Measurements from ENCODE around the gene DARS1. TPM values are rescaled to one million over a fixed set of nuclear protein-coding genes. Genes with fewer than 3 reads are reported as not detected.
A peak's percentile ranks its signal among the peaks of the same experiment; 100 is the strongest.

The DARS1 gene
- total RNA-seq, 1 donor from 2014 or later = 62.0 TPM

DNA sequence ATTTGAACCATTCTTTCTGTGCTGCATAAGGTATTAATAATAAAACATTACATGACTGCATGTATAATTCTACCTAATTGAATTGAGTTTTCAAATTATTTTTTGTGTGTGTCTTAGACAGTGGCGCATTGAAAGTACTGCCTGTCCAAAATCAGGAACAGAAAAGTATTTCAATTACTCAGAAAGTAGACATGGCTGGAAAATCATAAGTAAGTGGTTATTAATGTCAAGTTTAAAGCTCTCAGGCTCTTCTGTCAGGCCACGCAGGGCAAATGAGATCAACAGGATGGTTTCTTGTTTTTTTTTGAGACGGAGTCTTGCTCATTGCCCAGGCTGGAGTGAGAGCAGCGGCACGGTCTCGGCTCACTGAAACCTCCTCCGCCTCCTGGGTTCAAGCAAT lies 32.4 kb upstream of the DARS1 start:
- ATAC-seq (no peak), DNase-seq (no peak)
- intact Hi-C loops (cut with micrococcal nuclease) = no loop called here

DNA sequence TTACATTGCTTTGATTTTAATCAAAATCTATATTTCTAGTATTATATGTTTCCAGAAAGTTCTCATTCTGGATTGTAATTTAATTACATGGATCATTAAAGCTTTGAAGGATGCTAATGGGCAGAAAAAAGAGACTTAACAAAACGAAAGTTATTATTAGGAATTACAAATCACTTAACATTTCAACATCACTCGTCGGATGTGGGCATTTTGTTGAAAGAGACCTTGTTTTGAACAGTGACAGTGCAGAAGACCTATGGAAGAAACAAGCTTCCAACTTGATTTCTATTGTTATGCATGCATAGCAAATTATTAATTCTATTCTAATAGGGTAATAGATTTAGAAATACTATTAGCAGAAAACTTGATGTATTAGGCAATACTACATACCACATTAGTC lies 31.4 kb upstream of the DARS1 start:
- intact Hi-C loops (cut with micrococcal nuclease) = no loop called here
- no peak for DNase-seq
- no peak for ATAC-seq

DNA sequence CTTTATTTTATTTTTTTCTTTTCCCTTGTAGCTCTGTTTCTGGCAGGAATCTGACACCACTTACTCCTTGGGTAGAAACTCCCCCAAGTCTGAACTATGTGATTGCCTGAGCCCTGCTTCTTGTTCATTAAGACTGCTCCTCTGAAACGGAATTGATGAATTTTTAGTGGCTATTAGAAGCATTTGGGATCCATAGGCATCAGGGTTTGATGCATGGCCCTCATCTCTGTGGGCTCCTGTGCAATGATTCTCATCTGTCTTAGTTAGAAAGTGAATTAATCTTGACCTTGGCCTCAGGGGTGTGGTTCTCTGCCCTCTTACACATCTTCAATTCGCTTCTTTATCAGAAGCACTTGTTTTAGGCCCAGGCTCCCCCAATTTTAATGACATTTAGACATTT lies 31.0 kb upstream of the DARS1 start:
- no peak for DNase-seq
- ATAC-seq = no peak
- intact Hi-C loops (cut with micrococcal nuclease) = no loop called here

DNA sequence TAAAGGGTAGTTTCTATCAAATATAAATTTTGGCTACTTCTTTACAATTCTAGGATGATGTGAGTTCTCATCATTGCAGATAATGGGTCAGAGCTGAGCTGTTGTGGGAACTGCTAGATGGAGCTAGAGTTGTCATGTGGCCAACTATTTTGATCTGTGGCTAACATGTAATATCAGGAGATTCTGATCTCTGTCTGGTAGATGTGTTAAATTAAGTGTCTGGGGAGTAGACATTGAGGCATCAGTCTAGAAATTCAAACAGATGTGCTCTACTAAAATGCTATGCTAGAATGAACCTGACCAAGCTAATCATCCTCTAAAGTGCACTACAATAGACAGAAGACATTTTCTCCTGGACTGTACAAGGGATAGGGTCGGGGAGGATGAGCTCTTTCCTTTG lies 30.3 kb upstream of the DARS1 start:
- ATAC-seq (no peak), DNase-seq (no peak)
- intact Hi-C loops (cut with micrococcal nuclease) = no loop called here

DNA sequence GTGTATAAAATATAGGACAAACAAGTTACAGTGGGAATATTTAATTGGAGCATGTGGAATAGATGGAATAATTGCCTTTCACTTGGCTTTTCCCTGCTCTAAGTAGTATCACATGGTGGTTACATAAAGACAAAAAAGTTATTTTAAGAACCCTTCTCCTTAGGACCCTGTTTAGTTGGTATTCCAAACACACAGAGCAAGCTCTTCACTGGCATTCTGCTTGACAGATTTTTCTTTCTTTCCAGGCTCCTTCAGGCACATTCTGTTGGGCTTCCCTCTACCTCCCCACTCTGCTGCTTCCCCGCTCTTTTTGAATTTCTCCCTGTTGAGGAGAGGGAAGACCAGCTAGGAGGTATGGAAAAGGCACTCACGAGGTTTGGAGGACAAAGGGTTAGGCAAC lies 29.0 kb upstream of the DARS1 start:
- peak; percentile 36 for ATAC-seq
- intact Hi-C loops (cut with micrococcal nuclease) = no loop called here
- DNase-seq = no peak

DNA sequence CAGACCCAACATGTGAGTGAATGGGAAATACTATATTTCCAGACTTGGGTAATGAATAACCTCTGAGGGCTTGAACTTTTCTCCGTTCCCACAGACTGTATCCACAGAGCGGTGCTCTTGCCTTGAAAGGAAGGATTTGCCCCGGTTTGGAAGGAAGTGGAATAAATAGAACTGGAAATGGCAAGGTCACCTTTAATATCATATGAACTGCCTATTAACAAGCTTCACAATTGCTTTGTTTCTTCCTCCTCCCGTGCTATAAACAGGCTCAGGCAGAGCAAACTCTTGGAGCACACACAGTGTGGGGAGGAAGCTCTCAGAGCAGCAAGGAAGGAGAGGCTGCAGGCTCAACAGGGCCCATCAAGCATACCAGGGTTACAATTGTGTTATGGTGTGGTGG lies 28.5 kb upstream of the DARS1 start:
- peak; percentile 80 for ATAC-seq
- DNase-seq = no peak

DNA sequence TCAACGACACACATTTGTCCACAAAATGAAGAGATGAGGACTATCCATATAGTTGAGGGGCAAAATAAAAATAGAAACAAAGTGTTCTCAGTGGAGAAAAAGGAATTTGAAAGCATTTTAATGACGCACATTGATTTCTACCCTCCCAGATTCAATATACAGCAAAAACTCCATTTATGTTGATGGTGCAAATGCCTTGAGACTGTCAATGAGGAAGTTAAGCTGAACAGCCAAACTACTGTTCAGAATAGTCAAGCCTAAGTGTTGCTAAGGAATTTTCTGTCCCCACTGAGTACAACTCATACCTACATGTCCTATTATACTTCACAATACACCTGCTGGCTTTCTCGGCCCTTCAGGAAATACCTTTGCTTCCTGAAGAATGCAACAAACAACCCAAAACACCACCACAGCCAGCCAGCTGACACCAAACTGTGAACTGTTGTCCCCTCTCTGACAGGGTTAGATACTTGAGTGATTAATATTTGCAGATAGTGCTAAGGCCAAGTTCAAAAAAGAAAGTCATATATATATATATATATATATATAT lies 27.8 kb upstream of the DARS1 start:
- intact Hi-C loops (cut with micrococcal nuclease) = no loop called here
- DNase-seq (no peak), ATAC-seq (no peak)

More for the DNA sequence above, 28.5 kb upstream of the DARS1 start:
- intact Hi-C loops (cut with micrococcal nuclease) = no loop called here

DNA sequence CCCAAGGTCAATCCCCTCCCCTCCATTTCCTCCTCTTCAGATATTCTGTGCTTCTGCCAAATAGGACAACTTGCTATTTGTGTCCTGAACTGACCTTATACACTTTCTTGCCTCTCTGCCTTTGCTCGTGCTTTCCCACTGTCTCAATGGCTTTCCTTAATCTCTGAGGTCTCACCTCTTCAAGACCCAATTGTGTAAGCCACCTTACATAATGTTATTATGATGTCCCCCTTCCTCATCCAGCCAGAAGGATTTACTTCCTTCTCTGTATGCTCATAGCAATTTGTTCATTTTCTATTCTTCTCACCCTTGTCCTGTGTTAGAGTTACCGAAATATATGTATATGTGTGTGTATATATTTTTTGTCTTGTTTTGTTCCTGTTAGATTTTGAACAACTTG lies 26.9 kb upstream of the DARS1 start:
- ATAC-seq (no peak), DNase-seq (no peak)
- intact Hi-C loops (cut with micrococcal nuclease) = no loop called here

DNA sequence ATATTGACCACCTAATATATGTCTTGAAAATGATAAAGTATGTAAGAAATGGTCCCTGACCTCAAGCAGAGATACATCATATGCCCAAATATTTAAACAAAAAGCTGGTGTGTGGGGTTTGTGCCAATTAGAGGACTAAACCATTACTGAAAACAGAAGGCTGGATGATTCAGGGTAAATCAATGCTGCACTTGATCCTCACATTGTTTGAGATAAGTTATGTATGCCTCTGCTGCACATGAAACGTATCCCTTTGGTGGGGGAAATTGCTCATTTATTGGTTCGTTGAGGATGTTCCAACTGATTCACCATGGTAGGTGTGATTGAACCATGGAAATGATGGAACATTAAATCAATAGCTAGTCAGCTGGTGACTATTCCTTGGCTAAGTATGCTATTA lies 24.7 kb upstream of the DARS1 start:
- DNase-seq (no peak), ATAC-seq (no peak)
- intact Hi-C loops (cut with micrococcal nuclease) = no loop called here

DNA sequence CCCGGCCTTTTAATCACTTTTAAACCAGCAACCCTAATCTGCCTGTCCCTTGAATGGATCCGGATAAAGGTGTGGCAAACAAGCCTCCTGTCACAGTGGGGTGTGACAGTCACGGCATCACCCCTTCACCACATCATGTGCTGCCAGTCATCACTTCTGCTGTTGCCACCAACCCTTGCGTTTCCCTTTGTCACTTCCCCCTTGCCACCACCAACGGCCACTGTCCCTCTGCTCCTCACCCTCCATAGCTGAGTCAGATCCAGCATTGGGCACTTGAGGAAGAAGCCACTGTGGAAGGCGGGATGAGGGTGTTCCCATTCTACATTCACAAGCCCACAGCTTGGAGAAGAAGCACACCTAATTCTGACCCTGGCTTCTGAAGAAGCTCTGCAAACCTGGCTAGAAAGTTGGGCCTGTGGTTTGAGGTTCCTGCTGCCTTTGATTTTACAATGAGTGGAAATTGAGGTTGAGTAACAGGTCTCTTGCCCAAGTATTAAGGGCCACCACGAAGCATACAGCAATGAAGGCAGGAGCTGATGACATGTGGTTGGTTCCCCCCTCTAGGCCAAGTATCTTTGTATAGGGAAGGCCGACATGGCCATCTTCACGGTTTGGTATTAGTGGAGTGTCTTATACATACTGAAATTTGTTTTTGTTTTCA lies 22.9 kb upstream of the DARS1 start:
- DNase-seq = peak; percentile 40
- peak; percentile 75 for ATAC-seq
- intact Hi-C loops (cut with micrococcal nuclease) = no loop called here

DNA sequence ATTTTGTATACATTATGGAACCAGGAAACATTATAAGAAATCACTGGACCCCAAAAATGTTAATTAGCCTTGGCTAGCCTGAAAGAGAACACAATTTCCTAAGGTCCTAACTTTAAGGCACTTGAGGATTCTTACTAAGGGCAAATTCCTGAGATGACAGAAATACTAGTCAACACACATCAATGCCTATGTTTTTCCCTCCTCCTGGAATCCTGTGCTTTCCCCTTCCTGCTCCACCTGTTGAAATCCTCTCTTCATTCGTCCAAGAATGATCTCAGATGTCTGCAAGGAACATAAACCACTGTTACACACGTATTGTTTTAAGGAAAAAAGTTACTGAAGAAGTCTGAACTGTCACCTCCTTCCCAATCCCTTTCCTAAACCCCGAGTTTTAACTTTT lies 21.2 kb upstream of the DARS1 start:
- intact Hi-C loops (cut with micrococcal nuclease) = no loop called here
- ATAC-seq (no peak), DNase-seq (no peak)

DNA sequence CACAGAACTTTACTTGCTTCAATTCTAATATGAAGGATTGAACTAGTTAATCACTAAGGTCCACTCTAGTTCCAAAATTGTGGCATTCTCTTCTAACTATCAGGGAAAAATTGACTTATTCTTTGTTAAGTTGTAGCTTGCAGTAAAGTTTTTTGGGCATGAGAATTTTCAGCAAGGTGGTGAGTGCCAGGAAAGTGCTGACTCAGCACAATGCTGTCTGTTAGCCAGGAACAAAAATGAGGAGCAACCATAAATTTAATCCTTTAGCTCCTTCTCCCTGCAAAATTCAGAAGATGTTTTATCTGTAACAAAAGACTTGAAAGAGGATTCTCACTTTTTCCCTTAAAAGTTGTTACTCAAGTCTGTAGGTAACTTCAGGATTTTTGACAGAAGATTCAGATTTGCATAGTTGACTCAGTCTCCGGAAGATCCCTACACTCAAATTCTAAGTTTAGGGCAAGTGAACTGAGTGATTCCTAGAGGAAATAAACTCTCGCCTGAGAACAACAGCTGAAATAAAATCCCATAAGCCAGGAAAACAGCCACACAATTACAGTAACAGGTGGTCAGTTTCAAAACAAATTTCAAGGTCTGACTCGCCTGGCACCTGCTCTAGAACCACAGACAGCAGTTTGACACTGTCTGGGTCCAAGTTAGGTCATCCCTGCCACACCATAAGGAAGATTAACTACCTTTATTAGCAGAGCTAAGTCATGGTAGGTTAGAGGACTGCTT lies 20.2 kb upstream of the DARS1 start:
- DNase-seq = no peak
- intact Hi-C loops (cut with micrococcal nuclease) = no loop called here
- ATAC-seq = no peak

DNA sequence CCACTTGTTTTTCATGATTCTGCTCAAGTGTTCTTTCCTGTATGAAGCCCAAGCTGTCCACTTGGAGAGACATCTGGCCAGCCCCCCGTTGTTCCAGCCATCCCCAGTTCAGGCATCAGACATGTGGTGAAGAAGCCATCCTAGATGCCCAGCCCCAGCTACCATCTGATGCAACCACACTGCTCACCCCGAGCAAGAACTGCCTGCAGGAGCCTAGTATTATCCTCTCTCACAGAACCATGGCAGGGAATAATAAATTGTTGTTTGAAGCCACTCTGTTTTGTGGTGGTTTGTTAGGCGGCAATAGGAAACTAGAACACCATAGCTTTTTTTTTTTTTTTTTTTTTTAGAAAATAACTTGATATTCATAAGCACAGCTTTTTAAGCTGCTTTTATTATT lies 19.5 kb upstream of the DARS1 start:
- ATAC-seq = no peak
- intact Hi-C loops (cut with micrococcal nuclease) = no loop called here
- DNase-seq = no peak

DNA sequence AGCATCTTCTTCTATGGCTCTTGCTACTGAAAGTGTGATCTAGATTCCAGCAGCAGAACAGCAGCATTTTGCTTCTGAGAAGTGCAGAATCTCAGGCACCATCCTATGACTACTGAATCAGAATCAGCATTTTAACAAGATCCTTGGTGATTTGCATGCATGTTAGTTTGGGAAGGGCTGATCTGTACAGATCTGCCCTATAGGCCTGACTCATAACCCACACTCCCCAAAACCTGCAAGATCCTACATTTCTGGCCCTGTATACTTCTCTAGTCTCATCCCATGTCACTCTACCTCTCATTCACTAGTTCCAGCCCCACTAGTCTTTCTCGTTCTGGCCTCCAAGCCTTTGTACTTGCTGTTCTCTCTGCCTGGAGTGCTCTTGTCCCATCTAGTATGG lies 15.7 kb upstream of the DARS1 start:
- ATAC-seq = no peak
- intact Hi-C loops (cut with micrococcal nuclease) = no loop called here

DNA sequence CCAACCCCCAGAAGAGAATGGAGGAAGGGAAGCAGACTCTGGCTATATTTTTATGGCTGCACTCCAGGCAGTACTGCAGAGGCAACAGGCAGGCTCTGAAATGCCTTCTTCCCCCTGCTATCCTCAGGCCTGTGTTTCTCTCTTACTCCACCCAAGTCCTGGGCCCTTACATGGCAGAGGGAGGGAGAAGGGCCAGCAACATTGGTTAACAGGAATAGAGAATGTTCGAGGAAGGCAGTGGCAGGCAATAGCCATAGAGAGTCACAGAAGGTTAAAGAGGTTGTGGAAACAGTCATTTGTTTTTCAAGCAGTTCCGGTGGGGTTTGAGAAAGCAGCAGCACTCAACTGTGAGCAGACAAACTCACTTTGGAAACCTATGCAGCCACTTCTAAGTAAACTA lies 15.1 kb upstream of the DARS1 start:
- intact Hi-C loops (cut with micrococcal nuclease) = no loop called here
- ATAC-seq = peak; percentile 39

More for the DNA sequence above, 15.7 kb upstream of the DARS1 start:
- DNase-seq = no peak

DNA sequence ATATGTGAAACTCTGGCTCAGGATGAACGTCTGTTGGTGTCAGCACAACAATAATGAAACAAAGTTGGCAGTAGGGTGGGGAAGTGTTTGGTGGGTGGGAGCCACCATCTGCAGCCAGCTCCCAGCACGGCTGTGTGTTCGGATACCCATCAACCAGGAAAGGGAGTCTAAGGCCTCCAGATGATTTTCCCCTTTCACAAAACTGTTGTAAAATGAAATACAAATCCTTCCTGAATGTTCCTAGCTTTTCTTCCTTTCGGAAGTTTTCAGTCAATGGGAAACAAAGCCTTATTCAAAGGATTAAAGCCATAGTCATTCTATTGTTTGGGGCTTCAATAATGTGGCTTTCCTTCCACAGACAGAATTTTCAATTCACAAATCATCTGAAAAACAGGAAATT lies 14.5 kb upstream of the DARS1 start:
- DNase-seq = no peak
- ATAC-seq = no peak
- intact Hi-C loops (cut with micrococcal nuclease) = no loop called here

More for the DNA sequence above, 15.1 kb upstream of the DARS1 start:
- DNase-seq = no peak

DNA sequence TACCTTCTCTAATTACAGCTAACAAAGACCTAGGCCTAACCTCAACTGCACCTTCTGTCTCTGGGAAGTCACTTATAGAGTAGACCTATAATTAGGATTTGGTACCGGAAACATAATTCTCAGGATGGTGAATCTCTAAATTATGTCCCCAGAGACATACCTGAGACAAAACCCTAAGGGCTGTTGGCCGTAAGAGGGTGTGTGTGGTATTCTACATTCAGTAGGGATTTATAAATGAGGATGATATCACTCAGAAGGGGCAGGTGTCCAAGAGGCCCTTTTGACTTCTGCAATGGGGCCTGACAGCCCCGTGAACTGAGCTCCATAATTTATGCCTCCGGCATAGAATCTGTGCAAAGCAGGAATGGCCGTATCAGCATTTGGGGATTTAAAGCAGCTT lies 13.5 kb upstream of the DARS1 start:
- no peak for DNase-seq
- intact Hi-C loops (cut with micrococcal nuclease) = no loop called here
- no peak for ATAC-seq

DNA sequence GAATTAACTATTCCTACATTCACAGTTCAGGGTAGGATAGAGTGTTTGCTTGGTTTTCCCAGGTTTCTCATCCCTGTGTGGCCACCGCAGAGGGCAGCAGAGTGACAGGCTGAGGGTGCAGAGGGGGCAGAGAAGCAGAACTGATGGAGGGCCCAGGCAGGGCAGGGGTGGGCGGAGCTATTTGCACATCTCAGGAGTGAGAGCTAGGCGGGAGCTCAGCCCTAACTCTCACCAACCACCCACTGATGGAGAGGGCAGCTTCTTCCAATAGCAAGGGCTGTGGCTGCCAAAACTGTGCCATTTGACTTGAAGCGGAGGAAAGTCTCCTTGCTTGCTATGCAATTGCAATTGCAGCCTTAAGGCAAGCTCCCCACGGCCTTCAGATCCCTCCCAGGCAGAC lies 12.0 kb upstream of the DARS1 start:
- intact Hi-C loops (cut with micrococcal nuclease) = no loop called here
- ATAC-seq (no peak), DNase-seq (peak; percentile 42)

DNA sequence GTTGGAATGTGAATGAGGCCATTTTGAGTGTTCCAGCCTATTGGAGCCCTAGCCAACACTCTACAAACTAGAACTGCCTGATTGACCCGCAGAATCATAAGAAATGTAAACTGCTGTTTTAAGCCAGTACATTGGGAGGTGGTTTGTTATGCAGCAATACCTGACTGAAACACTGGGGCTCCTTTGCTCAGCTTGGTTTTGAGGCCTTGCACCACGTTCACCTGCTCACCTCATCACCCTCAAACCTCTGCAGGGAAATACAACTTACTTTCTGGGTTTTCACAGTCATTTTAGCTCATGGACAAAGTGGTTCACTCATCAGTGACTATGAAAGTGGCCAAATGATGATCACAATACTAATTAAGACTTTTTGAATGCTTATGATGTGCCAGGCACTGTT lies 10.9 kb upstream of the DARS1 start:
- DNase-seq (no peak), ATAC-seq (no peak)
- intact Hi-C loops (cut with micrococcal nuclease) = no loop called here

DNA sequence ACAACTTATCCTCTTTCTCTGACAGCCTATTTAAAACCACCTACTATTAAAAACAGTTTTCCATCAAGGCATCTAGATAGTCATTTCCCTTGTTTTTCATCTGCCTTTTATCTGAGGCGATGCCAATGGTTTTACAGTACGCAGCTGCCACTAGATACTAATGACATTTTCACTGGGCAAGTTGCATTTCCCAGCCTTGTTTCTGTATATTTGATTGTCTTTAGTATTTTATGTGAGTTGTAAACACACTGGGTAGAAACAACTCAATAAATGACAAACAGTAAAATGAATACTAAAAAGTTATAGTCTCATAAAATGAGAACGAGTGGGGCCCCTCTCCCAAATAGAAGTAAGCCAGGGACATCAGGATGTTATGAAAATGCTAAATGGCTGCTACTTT lies 8.9 kb upstream of the DARS1 start:
- ATAC-seq = no peak
- DNase-seq = no peak

DNA sequence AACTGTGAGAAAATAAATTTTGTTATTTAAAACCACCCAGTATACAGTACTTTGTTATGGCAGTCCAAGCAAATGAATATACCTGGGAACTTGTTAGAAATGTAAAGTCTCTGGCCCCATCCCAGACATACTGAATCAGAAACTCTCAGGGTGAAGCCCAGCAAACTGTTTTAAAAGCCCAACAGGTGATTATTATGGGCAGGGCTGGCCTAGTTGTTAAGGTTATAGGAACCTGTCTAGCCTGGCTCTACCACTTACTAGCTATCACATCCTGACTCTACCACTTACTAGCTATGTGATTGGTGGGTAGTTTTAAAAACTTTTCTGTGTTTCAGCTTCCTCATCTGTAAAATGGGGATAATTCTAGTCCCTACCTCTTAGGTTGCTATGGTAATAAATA lies 8.0 kb upstream of the DARS1 start:
- ATAC-seq = no peak
- no peak for DNase-seq
- intact Hi-C loops (cut with micrococcal nuclease) = no loop called here

More for the DNA sequence above, 8.9 kb upstream of the DARS1 start:
- intact Hi-C loops (cut with micrococcal nuclease) = no loop called here
